IPS-NIHi7 (cell line): Measurements from ENCODE around the gene CYP2C18.
"Not testable (repeated sequence)": the region's sequence is repeated elsewhere in the genome, so short reads cannot be mapped to it uniquely, and the experiment has no call there.

Source experiments
- DNase-seq: peaks from one replicate; pipeline ENCODE4 v3.0.0; 2012; ENCODE audit warnings: mixed read lengths; ENCODE audit errors: extremely low spot score

CYP2C18 gene

DNA sequence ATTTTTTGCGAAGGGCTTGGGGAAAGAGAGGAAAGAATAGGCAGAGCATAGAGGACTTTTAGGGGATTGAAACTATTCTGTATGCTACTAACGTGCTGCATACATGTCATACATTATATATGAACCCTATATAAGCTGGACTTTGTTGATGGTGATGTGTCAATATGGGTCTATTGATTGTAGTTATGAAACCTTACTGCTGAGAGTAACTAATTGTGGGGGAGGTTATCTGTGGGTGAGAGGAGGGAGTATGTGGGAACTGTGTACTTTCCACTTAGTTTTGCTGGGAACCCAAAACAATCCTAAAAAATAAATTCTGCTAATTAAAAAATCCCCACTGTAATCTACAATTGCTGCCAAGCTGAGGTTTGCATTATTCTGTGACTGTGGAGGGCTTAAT, 63.6 kb downstream of the CYP2C18 start:
- DNase-seq: no peak

DNA sequence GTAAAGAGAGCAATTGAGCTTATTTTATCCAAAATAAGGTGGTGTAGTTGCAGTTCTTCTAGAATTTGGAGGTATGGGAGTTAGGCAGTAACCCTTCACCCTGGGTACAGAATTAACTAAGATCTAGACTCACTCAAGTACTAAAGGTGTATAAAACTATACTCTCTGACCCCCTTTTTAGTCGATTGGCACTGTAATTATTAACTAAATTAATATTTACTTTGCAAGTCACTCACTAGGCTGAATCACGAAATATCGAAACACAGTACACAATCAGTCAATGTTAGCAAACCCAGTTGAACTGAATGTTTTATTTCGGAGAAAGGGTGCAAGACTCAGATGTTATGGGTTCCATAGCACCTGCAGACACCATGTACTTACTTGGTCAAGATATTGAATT, 64.3 kb downstream of the CYP2C18 start:
- no peak for DNase-seq

DNA sequence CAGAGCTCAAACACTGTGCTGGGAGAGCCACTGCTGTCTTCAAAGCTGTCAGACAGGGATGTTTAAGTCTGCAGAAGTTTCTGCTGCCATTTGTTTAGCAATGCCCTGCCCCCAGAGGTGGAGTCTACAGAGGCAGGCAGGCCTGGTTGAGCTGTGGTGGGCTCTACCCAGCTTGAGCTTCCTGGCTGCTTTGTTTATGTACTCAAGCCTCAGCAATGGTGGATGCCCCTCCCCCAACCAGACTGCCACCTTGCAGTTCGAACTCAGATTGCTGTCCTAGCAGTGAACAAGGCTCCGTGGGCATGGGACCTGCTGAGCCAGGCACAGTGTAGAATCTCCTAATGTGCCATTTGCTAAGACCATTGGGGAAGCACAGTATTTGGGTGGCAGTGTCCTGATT, 74.4 kb downstream of the CYP2C18 start:
- no peak for DNase-seq

DNA sequence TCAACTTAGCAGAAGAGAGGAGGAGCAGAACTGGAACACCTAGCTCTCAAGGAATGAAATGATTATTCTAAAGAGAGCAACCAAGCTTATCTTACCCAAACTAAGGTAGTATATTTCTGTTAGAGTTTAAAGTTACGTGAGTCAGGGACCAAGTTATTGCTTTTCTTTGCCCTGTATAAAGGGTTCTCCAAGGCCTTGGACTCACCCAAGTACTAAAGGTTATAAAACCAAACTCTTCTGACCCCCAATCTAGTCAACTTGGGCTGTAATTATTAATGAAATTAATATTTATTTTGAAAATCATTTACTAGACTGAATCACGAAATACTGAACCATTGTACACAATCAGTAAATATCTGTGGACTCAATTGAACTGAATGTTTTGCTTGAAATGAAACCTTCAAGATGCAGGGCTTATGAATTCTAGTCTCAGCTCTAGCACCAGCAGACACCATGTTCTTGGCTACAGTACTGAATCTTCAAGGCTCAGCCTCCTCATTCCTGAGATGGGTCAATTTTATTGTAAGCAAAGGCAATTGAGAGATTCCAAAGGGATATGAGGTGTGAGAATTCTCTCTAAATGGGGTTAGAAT, 77.2 kb downstream of the CYP2C18 start:
- DNase-seq: no peak

DNA sequence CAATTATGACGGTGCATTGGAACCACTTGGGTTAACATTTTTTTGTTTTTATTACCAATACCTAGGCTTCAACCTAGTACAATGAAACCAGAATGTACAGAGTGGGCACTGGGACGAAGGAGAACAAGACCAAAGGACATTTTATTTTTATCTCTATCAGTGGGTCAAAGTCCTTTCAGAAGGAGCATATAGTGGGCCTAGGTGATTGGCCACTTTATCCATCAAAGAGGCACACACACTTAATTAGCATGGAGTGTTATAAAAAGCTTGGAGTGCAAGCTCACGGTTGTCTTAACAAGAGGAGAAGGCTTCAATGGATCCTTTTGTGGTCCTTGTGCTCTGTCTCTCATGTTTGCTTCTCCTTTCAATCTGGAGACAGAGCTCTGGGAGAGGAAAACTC, 78.9 kb downstream of the CYP2C18 start, which contains the start of gene CYP2C19:
Gene CYP2C19 (plus strand): TSS at position 289 of the 400 bp plus-strand sequence. CDS start 25 bp downstream, at position 314.
- no peak for DNase-seq

DNA sequence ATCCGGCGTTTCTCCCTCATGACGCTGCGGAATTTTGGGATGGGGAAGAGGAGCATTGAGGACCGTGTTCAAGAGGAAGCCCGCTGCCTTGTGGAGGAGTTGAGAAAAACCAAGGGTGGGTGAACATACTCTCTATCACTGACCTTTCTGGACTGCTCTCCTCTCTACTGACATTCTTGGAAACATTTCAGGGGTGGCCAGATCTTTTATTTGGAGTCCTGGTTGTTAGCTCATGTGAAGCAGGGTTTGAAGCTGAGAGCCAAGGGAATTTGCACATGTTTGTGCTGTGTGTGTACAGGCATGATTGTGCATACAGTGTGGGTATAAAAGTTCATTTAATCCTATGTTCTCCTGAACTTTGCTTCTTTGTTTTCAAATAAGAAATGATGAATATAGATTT, 91.9 kb downstream of the CYP2C18 start:
- not testable (repeated sequence) for DNase-seq

DNA sequence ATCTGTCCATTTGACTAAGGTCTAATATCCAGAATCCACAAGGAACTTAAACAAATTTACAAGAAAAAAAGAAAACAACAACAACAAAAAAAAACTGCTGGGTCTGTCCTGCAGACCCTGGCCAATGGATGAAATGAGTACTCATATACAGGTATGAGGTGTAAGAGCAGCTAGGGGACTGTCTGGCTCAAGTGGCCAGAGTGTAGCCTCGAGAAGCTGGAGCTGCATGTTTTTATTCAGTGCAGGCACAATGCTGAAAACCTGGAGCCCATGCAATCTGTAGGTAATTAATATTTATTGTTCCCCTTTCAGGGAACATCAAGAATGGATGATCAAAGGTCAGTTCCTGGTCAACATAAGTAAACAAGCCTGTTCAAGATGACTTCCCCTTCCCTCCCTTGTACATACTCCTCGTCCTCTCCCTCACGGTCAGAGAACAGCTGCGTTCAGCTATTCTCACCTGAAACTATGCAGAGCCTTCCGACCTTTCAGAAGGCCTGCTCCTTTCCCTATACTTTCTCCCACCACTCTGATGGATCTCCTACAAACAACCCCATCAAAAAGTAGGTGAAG, 94.4 kb downstream of the CYP2C18 start:
- no peak for DNase-seq

DNA sequence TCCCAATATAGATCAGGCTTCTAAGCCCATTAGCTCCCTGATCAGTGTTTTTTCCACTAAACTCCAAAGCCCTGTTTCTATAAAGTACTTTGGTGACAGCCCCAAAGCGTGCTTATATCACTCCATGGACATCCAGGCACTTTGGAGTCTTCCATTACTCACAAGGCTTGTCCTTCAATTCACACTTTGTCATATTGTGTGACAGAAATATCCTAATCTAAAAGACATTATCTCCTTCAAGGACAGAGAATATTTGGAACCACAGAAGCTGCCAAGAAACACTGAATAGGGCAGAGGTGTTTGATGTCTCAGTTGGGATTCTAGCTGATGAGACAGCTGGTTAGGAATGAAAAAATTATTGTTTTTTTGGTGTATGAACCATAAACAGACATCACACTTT, 97.3 kb downstream of the CYP2C18 start:
- DNase-seq: no peak

DNA sequence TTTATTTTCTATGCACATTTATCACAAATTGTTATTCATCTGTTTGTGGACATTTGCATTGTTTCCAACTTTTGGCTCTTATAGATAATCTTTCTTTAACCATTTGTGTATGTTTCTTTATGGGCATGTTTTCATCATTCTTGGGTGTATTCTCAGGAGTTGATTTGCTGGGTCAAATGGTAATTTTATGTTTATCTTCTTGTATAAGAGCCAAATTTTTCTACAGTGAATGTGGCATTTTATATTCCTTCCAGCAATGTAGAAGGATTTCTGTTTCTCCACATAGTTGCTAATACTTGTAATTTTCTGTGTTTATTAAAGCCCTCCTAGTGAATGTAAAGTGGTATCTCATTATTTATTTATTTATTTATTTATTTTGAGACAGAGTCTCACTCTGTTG, 100.7 kb downstream of the CYP2C18 start:
- no peak for DNase-seq

DNA sequence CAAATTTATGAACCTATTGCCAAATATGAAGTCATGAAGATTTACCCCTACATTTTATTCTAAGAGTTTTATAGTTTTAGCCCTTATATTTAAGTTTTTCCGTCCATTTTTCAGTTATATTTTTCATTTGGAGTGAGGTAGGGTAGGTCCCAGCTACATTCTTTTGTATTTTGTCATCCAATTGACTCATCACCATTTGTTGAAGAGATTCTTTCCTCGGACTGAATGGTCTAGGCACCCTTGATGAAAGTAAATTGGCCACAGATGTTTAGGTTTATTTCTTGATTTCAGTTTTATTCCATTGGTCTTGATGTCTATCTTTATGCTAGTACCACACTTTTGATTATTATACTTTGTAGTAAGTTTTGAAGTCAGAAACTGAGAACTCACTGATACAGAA, 101.7 kb downstream of the CYP2C18 start:
- no peak for DNase-seq
